ENCODE data around the gene LRRC37A2.
"Not testable (repeated sequence)": the region's sequence is repeated elsewhere in the genome, so short reads cannot be mapped to it uniquely, and the experiment has no call there.

Gene LRRC37A2

GRCh38 chr17:46598344-46598931 lies 86.2 kb downstream of the LRRC37A2 start:
- DNase-seq (ENCODE audit: low spot score) = not testable (repeated sequence)

DNA sequence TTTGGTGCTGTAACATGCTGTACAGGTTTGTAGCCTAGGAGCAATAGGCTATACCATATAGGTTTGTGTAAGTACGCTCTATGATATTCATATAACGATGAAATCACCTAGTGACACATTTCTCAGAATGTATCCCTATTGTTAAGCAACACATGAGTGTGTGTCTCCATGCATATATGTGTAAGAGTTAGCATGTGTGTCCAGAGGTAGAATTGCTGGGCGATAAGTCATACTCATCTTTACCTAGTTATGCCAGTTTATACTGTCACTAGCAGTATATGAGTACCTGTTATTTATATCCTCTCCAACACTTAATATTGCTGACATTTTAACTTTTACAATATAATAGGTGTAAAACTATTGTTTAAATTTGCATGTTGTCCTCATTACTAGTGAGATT lies 88.5 kb downstream of the LRRC37A2 start:
- not testable (repeated sequence) for DNase-seq (ENCODE audit: low spot score)

GRCh38 chr17:46603125-46603524 lies 90.9 kb downstream of the LRRC37A2 start:
- not testable (repeated sequence) for DNase-seq (ENCODE audit: low spot score)

Data from Ammon's horn (tissue), 1 donor.